HL-60 (cell line): ENCODE data around the gene PAQR3.
A peak's percentile ranks its signal among the peaks of the same experiment; 100 is the strongest.

Source experiments
- POLR2AphosphoS5 ChIP-seq: IDR thresholded peaks from 2 replicates; pipeline ENCODE4 v1.6.1; 2012; ENCODE audit warnings: low read depth
- TF ChIP-seq, protein P1 (sequence below): IDR thresholded peaks from one replicate; pipeline ENCODE4 v1.5.1; 2011; ENCODE audit warnings: low read length, control low read depth, inconsistent platforms; ENCODE audit not compliant: insufficient read depth

DNA sequence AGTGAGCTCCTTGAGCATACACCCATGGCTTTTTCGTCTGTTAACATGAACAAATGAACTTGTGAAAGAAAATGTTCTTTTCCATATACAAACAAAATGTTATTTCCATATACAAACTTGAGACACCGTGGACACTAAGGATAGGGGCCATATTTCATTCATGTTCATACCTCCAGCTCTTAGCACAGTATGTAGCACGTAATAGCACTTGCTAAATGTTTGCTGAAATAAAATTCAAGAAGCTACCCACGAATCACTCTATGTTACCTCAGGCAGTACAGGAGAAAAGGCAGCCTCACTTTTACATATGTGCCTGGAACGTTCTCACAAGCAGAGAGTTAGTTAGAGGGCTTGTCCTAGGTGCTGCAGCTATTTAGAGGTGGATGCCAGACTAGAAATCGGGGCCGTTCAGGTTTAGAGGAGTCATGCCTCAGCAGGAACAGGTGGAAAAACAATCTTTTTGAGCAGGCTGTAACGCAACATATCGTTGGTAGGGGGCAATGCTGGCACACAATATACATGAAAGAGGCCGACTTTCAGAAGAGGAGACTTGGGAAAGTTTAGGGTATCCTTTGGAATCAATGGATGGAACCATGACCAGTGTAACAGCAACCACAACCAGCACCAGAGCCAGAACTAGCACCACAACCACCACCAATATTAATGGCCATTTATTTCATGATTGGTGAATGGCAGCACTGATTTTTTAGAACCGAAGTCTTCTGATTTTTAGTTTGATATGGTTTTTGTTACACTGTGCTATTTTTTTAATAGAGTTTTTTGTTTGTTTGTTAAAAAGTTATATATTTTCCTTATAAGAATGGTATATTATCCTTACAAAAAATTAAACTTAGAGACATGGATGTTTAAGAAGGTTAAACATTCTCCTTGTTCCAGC lies 14.8 kb upstream of the PAQR3 start:
- TF ChIP-seq, protein P1, sequence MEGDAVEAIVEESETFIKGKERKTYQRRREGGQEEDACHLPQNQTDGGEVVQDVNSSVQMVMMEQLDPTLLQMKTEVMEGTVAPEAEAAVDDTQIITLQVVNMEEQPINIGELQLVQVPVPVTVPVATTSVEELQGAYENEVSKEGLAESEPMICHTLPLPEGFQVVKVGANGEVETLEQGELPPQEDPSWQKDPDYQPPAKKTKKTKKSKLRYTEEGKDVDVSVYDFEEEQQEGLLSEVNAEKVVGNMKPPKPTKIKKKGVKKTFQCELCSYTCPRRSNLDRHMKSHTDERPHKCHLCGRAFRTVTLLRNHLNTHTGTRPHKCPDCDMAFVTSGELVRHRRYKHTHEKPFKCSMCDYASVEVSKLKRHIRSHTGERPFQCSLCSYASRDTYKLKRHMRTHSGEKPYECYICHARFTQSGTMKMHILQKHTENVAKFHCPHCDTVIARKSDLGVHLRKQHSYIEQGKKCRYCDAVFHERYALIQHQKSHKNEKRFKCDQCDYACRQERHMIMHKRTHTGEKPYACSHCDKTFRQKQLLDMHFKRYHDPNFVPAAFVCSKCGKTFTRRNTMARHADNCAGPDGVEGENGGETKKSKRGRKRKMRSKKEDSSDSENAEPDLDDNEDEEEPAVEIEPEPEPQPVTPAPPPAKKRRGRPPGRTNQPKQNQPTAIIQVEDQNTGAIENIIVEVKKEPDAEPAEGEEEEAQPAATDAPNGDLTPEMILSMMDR, result peak; percentile 8
- TF ChIP-seq POLR2AphosphoS5, result no peak
